ENCODE results near the gene C11orf24.

GRCh38 chr11:68266121-68266891, 5.5 kb downstream of the C11orf24 start:
- no peak for TF ChIP-seq POLR2AphosphoS5 (IDR thresholded peaks at IDR 0.05)
- TF ChIP-seq POLR2A (IDR thresholded peaks at IDR 0.05), result no peak
